GM06990 (cell line): ENCODE measurements around the gene NR2F2.

Experiments used
- DNase-seq: peaks from one replicate; pipeline ENCODE4 v3.0.0-alpha.2; 2011; ENCODE audit not compliant: insufficient read length; ENCODE audit errors: extremely low read depth
- H3K27me3 ChIP-seq: replicated peaks from 2 replicates; pipeline ENCODE4 v1.6.0; 2011; ENCODE audit warnings: low read length; ENCODE audit not compliant: control insufficient read depth, insufficient read depth
- H3K36me3 ChIP-seq: 2 replicates; pipeline ENCODE4 v1.5.1; 2011; ENCODE audit warnings: low read length; ENCODE audit not compliant: control insufficient read depth, insufficient read depth
- H3K4me3 ChIP-seq: replicated peaks from 2 replicates; pipeline ENCODE4 v1.5.1; 2011; ENCODE audit warnings: low read depth, mild to moderate bottlenecking, control low read depth, low read length
- TF ChIP-seq, protein P1 (sequence below): IDR thresholded peaks from 2 replicates; pipeline ENCODE4 v1.5.1; 2011; ENCODE audit warnings: low read length, control low read depth, mild to moderate bottlenecking, inconsistent platforms; ENCODE audit not compliant: insufficient read depth, poor library complexity, severe bottlenecking

Gene NR2F2

DNA sequence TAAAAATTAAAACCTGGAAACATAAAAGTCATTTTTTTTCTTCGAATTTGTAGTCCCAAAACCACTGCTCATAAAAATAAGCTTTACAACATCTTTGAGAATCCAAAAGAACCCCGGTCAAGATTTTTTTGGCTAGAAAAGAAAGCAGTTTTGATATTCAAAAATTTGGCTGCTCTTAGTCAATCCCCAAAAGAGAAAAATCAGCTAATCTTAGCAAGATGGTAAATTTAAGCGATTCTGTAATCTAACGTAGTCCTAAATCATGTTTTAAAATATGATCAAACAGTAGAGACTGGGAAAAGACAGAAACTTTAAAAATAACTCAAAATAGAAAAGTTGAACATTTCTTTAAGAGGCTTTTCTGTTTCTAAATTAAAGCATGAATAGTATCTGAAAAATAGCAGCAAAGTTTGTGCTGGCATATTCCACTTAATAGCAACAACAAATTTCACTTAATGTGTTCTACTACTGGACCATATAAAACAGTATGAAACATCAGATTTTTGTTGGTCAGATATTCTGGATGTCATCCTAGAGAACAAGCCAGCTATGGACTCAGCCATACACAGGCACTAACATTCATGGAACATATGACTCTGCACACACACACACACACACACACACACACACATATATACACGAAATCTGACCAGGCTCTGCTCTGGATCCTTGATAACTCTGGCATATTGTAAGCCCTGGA lies 19.1 kb upstream of the NR2F2 start:
- TF ChIP-seq, protein P1, sequence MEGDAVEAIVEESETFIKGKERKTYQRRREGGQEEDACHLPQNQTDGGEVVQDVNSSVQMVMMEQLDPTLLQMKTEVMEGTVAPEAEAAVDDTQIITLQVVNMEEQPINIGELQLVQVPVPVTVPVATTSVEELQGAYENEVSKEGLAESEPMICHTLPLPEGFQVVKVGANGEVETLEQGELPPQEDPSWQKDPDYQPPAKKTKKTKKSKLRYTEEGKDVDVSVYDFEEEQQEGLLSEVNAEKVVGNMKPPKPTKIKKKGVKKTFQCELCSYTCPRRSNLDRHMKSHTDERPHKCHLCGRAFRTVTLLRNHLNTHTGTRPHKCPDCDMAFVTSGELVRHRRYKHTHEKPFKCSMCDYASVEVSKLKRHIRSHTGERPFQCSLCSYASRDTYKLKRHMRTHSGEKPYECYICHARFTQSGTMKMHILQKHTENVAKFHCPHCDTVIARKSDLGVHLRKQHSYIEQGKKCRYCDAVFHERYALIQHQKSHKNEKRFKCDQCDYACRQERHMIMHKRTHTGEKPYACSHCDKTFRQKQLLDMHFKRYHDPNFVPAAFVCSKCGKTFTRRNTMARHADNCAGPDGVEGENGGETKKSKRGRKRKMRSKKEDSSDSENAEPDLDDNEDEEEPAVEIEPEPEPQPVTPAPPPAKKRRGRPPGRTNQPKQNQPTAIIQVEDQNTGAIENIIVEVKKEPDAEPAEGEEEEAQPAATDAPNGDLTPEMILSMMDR: no peak
- no peak overlapping the region for H3K4me3 ChIP-seq
- H3K36me3 ChIP-seq: no peaks in the 10 kb centered on the region
- DNase-seq: no peak
- no peaks in the 10 kb centered on the region for H3K27me3 ChIP-seq

DNA sequence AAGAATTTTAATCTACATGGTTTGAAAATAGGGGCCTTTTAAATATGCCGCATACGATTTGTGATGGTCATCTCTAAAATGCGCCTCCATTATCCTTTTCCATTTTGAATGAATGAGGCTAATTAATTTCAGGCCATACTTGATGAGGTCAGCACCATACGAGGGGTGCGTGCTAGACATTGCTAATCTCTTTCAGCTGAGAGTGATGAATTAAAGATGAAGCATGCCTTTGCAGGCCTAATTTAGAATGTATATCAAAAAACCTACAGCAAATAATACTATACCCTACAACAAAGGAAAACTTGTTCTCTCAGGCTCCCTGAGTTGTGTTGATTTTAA lies 18.6 kb upstream of the NR2F2 start:
- DNase-seq: no peak
- Histone ChIP-seq H3K36me3 (no peaks in the 10 kb centered on the region), H3K4me3 (no peak overlapping the region), H3K27me3 (no peaks in the 10 kb centered on the region)
- TF ChIP-seq, protein P1: no peak

DNA sequence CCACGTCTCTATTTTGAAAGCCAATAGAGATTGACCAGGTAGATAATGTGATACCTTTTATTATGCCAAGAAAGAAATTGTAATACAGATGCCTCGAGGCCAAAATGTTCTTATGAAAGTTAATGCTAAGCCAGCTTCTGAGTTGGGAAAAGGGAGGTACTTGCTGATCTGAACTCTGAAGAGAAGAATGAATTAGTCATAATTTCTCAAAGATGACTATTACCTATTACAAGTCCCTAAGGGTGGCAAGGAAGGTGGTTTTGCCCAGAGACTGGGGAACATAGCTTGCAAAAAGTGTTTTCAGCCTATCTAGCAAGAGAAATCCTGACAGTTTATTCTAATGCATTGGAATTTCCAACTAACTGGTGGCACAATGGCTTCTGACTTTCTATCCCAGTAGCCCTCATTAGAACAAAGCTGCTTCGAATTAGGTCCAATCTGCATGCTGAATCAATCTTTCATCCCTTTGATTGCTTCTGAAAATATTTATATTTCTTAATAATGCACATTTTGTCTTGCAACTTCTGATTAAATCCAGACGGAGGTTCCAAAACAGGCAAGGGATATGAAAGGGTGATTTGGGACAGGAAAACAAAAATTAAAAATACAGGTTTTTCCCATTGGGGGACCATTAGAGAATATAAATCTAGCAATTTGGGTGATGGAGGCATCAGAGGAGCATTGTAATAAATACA lies 17.7 kb upstream of the NR2F2 start:
- DNase-seq: no peak
- Histone ChIP-seq H3K36me3 (no peaks in the 10 kb centered on the region), H3K27me3 (no peaks in the 10 kb centered on the region), H3K4me3 (no peak overlapping the region)
- TF ChIP-seq, protein P1: no peak

DNA sequence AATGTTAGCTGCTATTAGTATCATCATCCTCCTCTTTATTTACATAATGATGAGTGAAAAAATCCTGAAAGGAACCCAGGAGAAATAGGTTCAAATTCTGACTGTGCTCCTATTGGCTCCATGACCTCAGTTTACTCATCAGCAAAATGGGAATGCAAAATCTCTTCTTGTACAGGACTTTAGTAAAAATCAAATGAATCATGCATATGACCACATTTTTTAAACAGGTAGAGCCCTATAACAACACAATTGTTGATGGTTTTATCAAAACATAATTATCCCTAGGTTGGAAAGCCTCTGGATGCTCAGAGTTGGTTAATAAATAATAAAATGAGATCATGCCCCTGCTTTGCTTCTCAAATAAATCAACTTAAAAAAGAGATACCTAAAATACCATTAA lies 16.0 kb upstream of the NR2F2 start:
- H3K4me3 ChIP-seq: no peak overlapping the region
- no peaks in the 10 kb centered on the region for H3K36me3 ChIP-seq
- TF ChIP-seq, protein P1: no peak
- H3K27me3 ChIP-seq: no peaks in the 10 kb centered on the region
- DNase-seq: no peak

DNA sequence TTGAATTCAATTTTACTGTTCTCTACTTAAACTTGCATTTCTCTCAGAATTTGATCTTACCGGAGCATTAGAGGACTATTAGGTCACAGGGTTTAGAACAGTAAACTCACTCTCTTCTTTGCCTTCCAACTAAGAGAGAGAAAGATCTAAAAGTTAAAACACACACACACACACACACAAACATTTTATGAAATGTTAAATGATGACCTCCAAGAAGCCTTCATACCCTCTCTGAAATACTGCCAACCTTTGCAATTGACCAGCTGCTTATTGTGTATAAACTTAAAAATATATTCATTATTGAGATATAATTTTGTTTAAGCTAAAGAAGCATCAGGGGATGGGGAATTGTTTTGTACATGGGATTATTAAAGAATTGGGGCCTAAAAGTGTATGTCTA lies 15.5 kb upstream of the NR2F2 start:
- Histone ChIP-seq H3K27me3 (no peaks in the 10 kb centered on the region), H3K36me3 (no peaks in the 10 kb centered on the region), H3K4me3 (no peak overlapping the region)
- TF ChIP-seq, protein P1: no peak
- no peak for DNase-seq
